Measurements from ENCODE around the gene METTL4.

DNA sequence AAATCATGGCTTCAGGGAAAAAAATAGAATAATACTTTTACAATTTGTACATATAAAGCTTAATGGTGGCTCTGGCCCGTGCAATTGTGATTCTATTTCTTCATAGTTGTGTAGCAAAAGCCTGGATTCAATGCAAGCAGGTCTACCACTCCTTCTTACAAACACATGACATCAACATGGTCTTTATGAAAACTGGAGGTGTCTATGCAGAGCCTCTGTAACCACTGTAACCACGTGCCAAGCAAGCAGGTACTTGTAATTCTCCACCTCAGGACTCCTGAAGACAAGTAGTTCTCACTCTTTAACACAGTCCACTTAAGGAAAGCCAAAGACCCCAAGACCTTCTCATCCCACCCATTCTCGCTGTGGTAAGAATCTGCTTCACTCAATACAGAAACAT lies 62.6 kb downstream of the METTL4 start:
- TF ChIP-seq, protein P1, sequence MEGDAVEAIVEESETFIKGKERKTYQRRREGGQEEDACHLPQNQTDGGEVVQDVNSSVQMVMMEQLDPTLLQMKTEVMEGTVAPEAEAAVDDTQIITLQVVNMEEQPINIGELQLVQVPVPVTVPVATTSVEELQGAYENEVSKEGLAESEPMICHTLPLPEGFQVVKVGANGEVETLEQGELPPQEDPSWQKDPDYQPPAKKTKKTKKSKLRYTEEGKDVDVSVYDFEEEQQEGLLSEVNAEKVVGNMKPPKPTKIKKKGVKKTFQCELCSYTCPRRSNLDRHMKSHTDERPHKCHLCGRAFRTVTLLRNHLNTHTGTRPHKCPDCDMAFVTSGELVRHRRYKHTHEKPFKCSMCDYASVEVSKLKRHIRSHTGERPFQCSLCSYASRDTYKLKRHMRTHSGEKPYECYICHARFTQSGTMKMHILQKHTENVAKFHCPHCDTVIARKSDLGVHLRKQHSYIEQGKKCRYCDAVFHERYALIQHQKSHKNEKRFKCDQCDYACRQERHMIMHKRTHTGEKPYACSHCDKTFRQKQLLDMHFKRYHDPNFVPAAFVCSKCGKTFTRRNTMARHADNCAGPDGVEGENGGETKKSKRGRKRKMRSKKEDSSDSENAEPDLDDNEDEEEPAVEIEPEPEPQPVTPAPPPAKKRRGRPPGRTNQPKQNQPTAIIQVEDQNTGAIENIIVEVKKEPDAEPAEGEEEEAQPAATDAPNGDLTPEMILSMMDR (conservative IDR thresholded peaks at IDR 0.05; ENCODE audit: low read depth, low read length) = no peak
- no peak for TF ChIP-seq EZH2 (IDR thresholded peaks at IDR 0.05; ENCODE audit: low read length, unreplicated experiment)
- TF ChIP-seq EZH2phosphoT487 (IDR thresholded peaks at IDR 0.05; ENCODE audit: borderline replicate concordance, low read length) = no peak
